RWPE2 (cell line): ENCODE data around the gene PTGES2.
A peak's percentile ranks its signal among the peaks of the same experiment; 100 is the strongest.

Experiments used
- ATAC-seq: fragments of 200-7000 bp; cut with Tn5 transposase; 3 replicates; pipeline ENCODE4 v1.9.1; 2021; ENCODE audit warnings: low read depth
- DNase-seq: peaks from one replicate; pipeline ENCODE4 v3.0.0-alpha.2; 2020; ENCODE audit warnings: low spot score
- H3K27ac ChIP-seq: fragments of 450-650 bp; 2 replicates; pipeline ENCODE4 v1.5.1; 2017; ENCODE audit warnings: mild to moderate bottlenecking; ENCODE audit not compliant: poor library complexity, severe bottlenecking
- H3K27me3 ChIP-seq: fragments of 250-450 bp; sonication (Bioruptor Pico); 2 replicates; pipeline ENCODE4 v1.5.1; 2021; ENCODE audit warnings: mild to moderate bottlenecking, moderate library complexity; ENCODE audit not compliant: insufficient read depth, poor library complexity, severe bottlenecking
- H3K36me3 ChIP-seq: fragments of 250-450 bp; sonication (Bioruptor Pico); 2 replicates; pipeline ENCODE4 v1.5.1; 2020; ENCODE audit warnings: low read depth, mild to moderate bottlenecking, moderate library complexity
- H3K4me1 ChIP-seq: fragments of 250-450 bp; sonication (Bioruptor Pico); 2 replicates; pipeline ENCODE4 v1.5.1; 2021; ENCODE audit warnings: mild to moderate bottlenecking, moderate library complexity; ENCODE audit not compliant: insufficient read depth, poor library complexity, severe bottlenecking
- H3K4me3 ChIP-seq: fragments of 250-450 bp; sonication (Bioruptor Pico); 2 replicates; pipeline ENCODE4 v1.5.1; 2021; ENCODE audit warnings: mild to moderate bottlenecking, moderate library complexity; ENCODE audit not compliant: severe bottlenecking
- H3K9me3 ChIP-seq: fragments of 250-450 bp; sonication (Bioruptor Pico); 2 replicates; pipeline ENCODE4 v1.5.1; 2021; ENCODE audit warnings: mild to moderate bottlenecking, moderate library complexity; ENCODE audit not compliant: severe bottlenecking
- CTCF ChIP-seq: fragments of 450-650 bp; IDR thresholded peaks from one replicate; pipeline ENCODE4 v1.5.1; 2017; ENCODE audit warnings: mild to moderate bottlenecking, moderate library complexity; ENCODE audit not compliant: poor library complexity, severe bottlenecking

PTGES2 gene

GRCh38 chr9:128124873-128125579, 2.5 kb downstream of the PTGES2 start:
- ATAC-seq (no peak), DNase-seq (peak; percentile 51)
- Histone ChIP-seq H3K9me3 (no peaks in the 10 kb centered on the region), H3K4me1 (peaks cover 6% of the 10 kb centered on the region), H3K36me3 (peaks cover 15% of the 10 kb centered on the region), H3K27ac (no peak overlapping the region), H3K27me3 (no peaks in the 10 kb centered on the region), H3K4me3 (no peak overlapping the region)
- TF ChIP-seq CTCF = peak; percentile 61

DNA sequence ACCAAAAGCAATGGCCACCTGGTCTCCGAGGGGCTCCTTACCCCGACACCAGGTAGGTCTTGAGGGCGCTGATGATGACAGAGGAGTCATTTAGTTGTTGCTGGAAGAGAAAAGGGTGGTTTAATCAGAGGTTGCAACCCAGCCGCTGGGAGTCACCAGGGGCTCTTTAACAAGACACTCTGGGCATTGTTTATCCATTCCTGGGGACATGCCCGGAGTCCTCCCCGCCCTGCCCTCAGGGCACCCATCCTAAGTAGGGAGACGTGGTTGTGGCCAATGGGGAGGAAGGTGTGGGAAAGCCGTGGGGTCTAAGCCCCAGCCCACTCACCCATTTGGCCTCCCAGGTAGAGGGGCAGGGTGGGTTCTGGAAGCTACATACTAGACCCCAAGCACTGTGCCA, 3.1 kb downstream of the PTGES2 start:
- Histone ChIP-seq H3K4me3 (no peak overlapping the region), H3K9me3 (no peaks in the 10 kb centered on the region), H3K4me1 (peaks cover 6% of the 10 kb centered on the region), H3K36me3 (peaks cover 15% of the 10 kb centered on the region), H3K27ac (no peak overlapping the region), H3K27me3 (no peaks in the 10 kb centered on the region)
- no peak for TF ChIP-seq CTCF
- DNase-seq (peak; percentile 24), ATAC-seq (no peak)

- no peak overlapping the region for H3K4me3 ChIP-seq
- no peak overlapping the region for H3K27ac ChIP-seq
- ATAC-seq = no peak
- H3K9me3 ChIP-seq = no peaks in the 10 kb centered on the region
- TF ChIP-seq CTCF = no peak
- DNase-seq = peak; percentile 61
- H3K27me3 ChIP-seq = no peaks in the 10 kb centered on the region
- peaks cover 15% of the 10 kb centered on the region for H3K36me3 ChIP-seq
- peaks cover 6% of the 10 kb centered on the region for H3K4me1 ChIP-seq
These were observed 4.0 kb downstream of the PTGES2 start for GRCh38 chr9:128123451-128124080.

GRCh38 chr9:128122809-128123175, 4.7 kb downstream of the PTGES2 start:
- Histone ChIP-seq H3K4me3 (no peak overlapping the region), H3K9me3 (no peaks in the 10 kb centered on the region), H3K27me3 (no peaks in the 10 kb centered on the region), H3K4me1 (peaks cover 6% of the 10 kb centered on the region), H3K36me3 (peaks cover 15% of the 10 kb centered on the region), H3K27ac (no peak overlapping the region)
- TF ChIP-seq CTCF = no peak
- ATAC-seq (no peak), DNase-seq (no peak)
